H1 (cell line): ENCODE data around the gene TM9SF1. TPM values are rescaled to one million over a fixed set of nuclear protein-coding genes. Genes with fewer than 3 reads are reported as not detected.
"Not testable (repeated sequence)": the region's sequence is repeated elsewhere in the genome, so short reads cannot be mapped to it uniquely, and the experiment has no call there.

Source experiments
- CTCF ChIA-PET: fragments of 300-600 bp; sonication (Branson Sonifier 250); formaldehyde crosslinking; loops from one replicate; lab custom pipeline; 2021; ENCODE audit not compliant: partially characterized antibody; lab: Charles Lee
- POLR2A ChIA-PET: fragments of 300-600 bp; sonication (Branson Sonifier 250); formaldehyde crosslinking; loops from one replicate; lab custom pipeline; 2021; ENCODE audit warnings: inconsistent platforms; ENCODE audit not compliant: partially characterized antibody; lab: Charles Lee
- DNase-seq, 2 experiments: peaks; one replicate each; pipeline versions ENCODE4 v3.0.0 to v3.0.0-alpha.2; 2010 to 2022; ENCODE audit warnings: low spot score in 2 of 2, low read depth in 1 of 2, mixed read lengths in 1 of 2
- FAIRE-seq: peaks from 2 replicates; lab custom pipeline; 2011; peaks lifted over from hg19 to GRCh38; lab: Jason Lieb, UNC
- H2AFZ ChIP-seq: 2 replicates; pipeline ENCODE4 v1.8.1; 2012; ENCODE audit warnings: low read length, inconsistent platforms
- H2AK5ac ChIP-seq: 2 replicates; pipeline ENCODE4 v1.6.1; 2013; ENCODE audit warnings: low read depth, low read length
- H2BK120ac ChIP-seq: replicated peaks from 2 replicates; pipeline ENCODE3; 2013; ENCODE audit warnings: low read depth, low read length, inconsistent platforms
- H2BK12ac ChIP-seq: 2 replicates; pipeline ENCODE4 v1.6.1; 2013; ENCODE audit warnings: low read depth, low read length
- H2BK15ac ChIP-seq: 2 replicates; pipeline ENCODE4 v1.6.1; 2013; ENCODE audit warnings: low read length
- H2BK20ac ChIP-seq: 2 replicates; pipeline ENCODE4 v1.6.1; 2013; ENCODE audit warnings: low read length
- H2BK5ac ChIP-seq: 2 replicates; pipeline ENCODE4 v1.6.1; 2013; ENCODE audit warnings: low read depth, low read length
- H3K14ac ChIP-seq: 2 replicates; pipeline ENCODE4 v1.6.1; 2013; ENCODE audit warnings: inconsistent platforms; ENCODE audit not compliant: insufficient read length
- H3K18ac ChIP-seq: 2 replicates; pipeline ENCODE4 v1.6.1; 2013; ENCODE audit warnings: low read length; ENCODE audit errors: extremely low read depth
- H3K23ac ChIP-seq: 2 replicates; pipeline ENCODE4 v1.6.1; 2013; ENCODE audit warnings: inconsistent platforms; ENCODE audit not compliant: insufficient read length
- H3K23me2 ChIP-seq: 2 replicates; pipeline ENCODE4 v1.6.1; 2013; ENCODE audit warnings: low read depth, low read length
- H3K27ac ChIP-seq: 2 replicates; pipeline ENCODE4 v1.6.1; 2011; ENCODE audit warnings: low read depth, low read length, inconsistent platforms
- H3K27me3 ChIP-seq, 4 experiments: replicated peaks in 1 of 4; 1 replicate in 1 of 4; 2 replicates in 3 of 4; pipeline versions ENCODE4 v1.6.1 to v1.8.1; 2011 to 2013; ENCODE audit warnings: low read length in 3 of 4, mild to moderate bottlenecking in 3 of 4, inconsistent platforms in 2 of 4, mixed read lengths in 2 of 4, moderate library complexity in 1 of 4; ENCODE audit not compliant: control insufficient read depth in 3 of 4, insufficient read depth in 3 of 4; ENCODE audit errors: extremely low read depth in 1 of 4
- H3K36me3 ChIP-seq, 4 experiments: 2 replicates each; pipeline versions ENCODE4 v1.6.1 to v1.8.1; 2011 to 2013; ENCODE audit warnings: mild to moderate bottlenecking in 4 of 4, low read length in 3 of 4, moderate library complexity in 2 of 4, control low read depth in 1 of 4, inconsistent platforms in 1 of 4; ENCODE audit not compliant: insufficient read depth in 4 of 4, control insufficient read depth in 2 of 4
- H3K4ac ChIP-seq: replicated peaks from 2 replicates; pipeline ENCODE3; 2013; ENCODE audit warnings: low read length, low read depth, mixed read lengths, inconsistent platforms; ENCODE audit not compliant: insufficient read length
- H3K4me1 ChIP-seq, 4 experiments: replicated peaks in 1 of 4; 1 replicate in 1 of 4; 2 replicates in 3 of 4; pipeline versions ENCODE4 v1.6.1 to v1.8.1; 2011 to 2013; ENCODE audit warnings: low read length in 3 of 4, inconsistent platforms in 2 of 4, mixed read lengths in 1 of 4; ENCODE audit not compliant: insufficient read depth in 4 of 4, control insufficient read depth in 3 of 4
- H3K4me2 ChIP-seq, 2 experiments: 2 replicates each; pipeline versions ENCODE4 v1.6.1 to v1.8.1; 2011 to 2013; ENCODE audit warnings: low read depth in 2 of 2, low read length in 2 of 2, control low read depth in 1 of 2, inconsistent platforms in 1 of 2, mild to moderate bottlenecking in 1 of 2; ENCODE audit not compliant: insufficient read depth in 1 of 2
- H3K4me3 ChIP-seq, 4 experiments: fragments of 200-600, 300-600 bp in 1 of 4; sonication (generic), shearing (Covaris generic), sonication (Bioruptor Twin) in 1 of 4; 2 replicates each; pipeline versions ENCODE4 v1.5.1 to v1.8.1; 2011 to 2016; ENCODE audit warnings: low read length in 4 of 4, low read depth in 3 of 4, control low read depth in 2 of 4, inconsistent platforms in 2 of 4, mild to moderate bottlenecking in 2 of 4, mixed read lengths in 1 of 4, moderate library complexity in 1 of 4; ENCODE audit not compliant: insufficient read depth in 2 of 4; ENCODE audit errors: extremely low read depth in 1 of 4
- H3K56ac ChIP-seq: replicated peaks from 2 replicates; pipeline ENCODE3; 2013; ENCODE audit warnings: low read depth, mild to moderate bottlenecking, mixed read lengths, low read length, inconsistent platforms; ENCODE audit not compliant: insufficient read length
- H3K79me1 ChIP-seq: 2 replicates; pipeline ENCODE4 v1.6.1; 2013; ENCODE audit warnings: low read depth, low read length, control low read depth
- H3K79me2 ChIP-seq, 2 experiments: 2 replicates each; pipeline versions ENCODE4 v1.6.1 to v1.8.1; 2012 to 2013; ENCODE audit warnings: low read length in 2 of 2, mild to moderate bottlenecking in 2 of 2, inconsistent platforms in 1 of 2; ENCODE audit not compliant: insufficient read depth in 2 of 2, control insufficient read depth in 1 of 2
- H3K9ac ChIP-seq, 4 experiments: replicated peaks in 1 of 4; 1 replicate in 1 of 4; 2 replicates in 3 of 4; pipeline versions ENCODE4 v1.6.1 to v1.8.1; 2011 to 2013; ENCODE audit warnings: low read depth in 3 of 4, low read length in 3 of 4, control low read depth in 2 of 4, mild to moderate bottlenecking in 2 of 4, moderate library complexity in 2 of 4, inconsistent platforms in 1 of 4; ENCODE audit errors: extremely low read depth in 1 of 4
- H3K9me3 ChIP-seq, 2 experiments: 2 replicates each; pipeline versions ENCODE4 v1.6.1 to v1.8.1; 2012 to 2013; ENCODE audit warnings: mild to moderate bottlenecking in 2 of 2, moderate library complexity in 2 of 2, control low read depth in 1 of 2, inconsistent platforms in 1 of 2, low read depth in 1 of 2, low read length in 1 of 2, mixed read lengths in 1 of 2; ENCODE audit not compliant: insufficient read depth in 2 of 2
- H4K20me1 ChIP-seq, 2 experiments: replicated peaks in 1 of 2; 2 replicates each; pipeline versions ENCODE3 to v1.8.1; 2011 to 2013; ENCODE audit warnings: inconsistent platforms in 2 of 2, low read length in 2 of 2, mild to moderate bottlenecking in 1 of 2; ENCODE audit not compliant: insufficient read depth in 2 of 2, control insufficient read depth in 1 of 2
- H4K5ac ChIP-seq: 2 replicates; pipeline ENCODE4 v1.6.1; 2013; ENCODE audit warnings: low read length, low read depth, mixed read lengths, inconsistent platforms; ENCODE audit not compliant: insufficient read length
- H4K8ac ChIP-seq: 2 replicates; pipeline ENCODE4 v1.8.0; 2013; ENCODE audit warnings: mild to moderate bottlenecking, moderate library complexity, low read length, inconsistent platforms; ENCODE audit not compliant: insufficient read depth; ENCODE audit errors: extremely low read depth
- H4K91ac ChIP-seq: replicated peaks from 2 replicates; pipeline ENCODE3; 2013; ENCODE audit warnings: low read length, mixed read lengths, inconsistent platforms; ENCODE audit not compliant: insufficient read length
- WGBS, 2 experiments: shearing (Covaris generic) in 1 of 2; methylation state at CpG; one replicate each; pipeline versions ENCODE4 v1.1.6 to v1.1.7; 2013 to 2015; ENCODE audit warnings: low lambda C conversion rate in 2 of 2, mixed read lengths in 2 of 2, inconsistent platforms in 1 of 2, low coverage in 1 of 2, missing lambda C conversion rate in 1 of 2; ENCODE audit not compliant: insufficient replicate concordance in 2 of 2, insufficient coverage in 1 of 2, insufficient read length in 1 of 2; ENCODE audit errors: extremely low coverage in 1 of 2, missing lambda C conversion rate in 1 of 2; 5-methylcytosine and 5-hydroxymethylcytosine counted together
- polyA plus RNA-seq, 7 experiments: library from polyadenylated mRNA; depleted of rRNA in 3 of 7; stranded (reverse) in 5 of 7; unstranded in 2 of 7; fragments of >200 nt in 5 of 7; fragments of 200-250 nt in 2 of 7; gene quantifications; 1 replicate in 5 of 7; 2 replicates in 1 of 7; 4 replicates in 1 of 7; pipeline versions ENCODE4 v1.2.1 to v1.2.3, GENCODE V29; 2011 to 2013; ENCODE audit warnings: missing spikeins in 2 of 7, mixed read lengths in 2 of 7
- total RNA-seq: library from RNA; stranded (reverse); fragmentation: NEBNext Ultra II Directional; extraction: Animal tissue kit (Norgen Biotek cat#: 25700); gene quantifications from 2 replicates; pipeline ENCODE4 v1.2.1, GENCODE V29; 2021

Gene TM9SF1
- total and polyA plus RNA-seq, 2 of the 8 experiments (the other 6 are each of a cell fraction or from before 2014, with no cell fraction given) = 22.2 to 29.2 TPM

GRCh38 chr14:24203249-24203886 lies 8.1 kb upstream of the TM9SF1 start:
- not testable (repeated sequence) for H2BK20ac ChIP-seq, H3K27me3 ChIP-seq, DNase-seq, H3K23me2 ChIP-seq, H3K4me1 ChIP-seq, H3K79me1 ChIP-seq, H4K20me1 ChIP-seq, H3K18ac ChIP-seq, FAIRE-seq, H4K91ac ChIP-seq, H3K23ac ChIP-seq, H4K8ac ChIP-seq, H3K9me3 ChIP-seq, H2AFZ ChIP-seq, H2BK15ac ChIP-seq, H3K56ac ChIP-seq, H3K14ac ChIP-seq, H3K79me2 ChIP-seq
- peak overlapping the region; percentile 89; the same call in 1 of the 2 replicates for H2BK5ac ChIP-seq
- H4K5ac ChIP-seq = peak overlapping the region; percentile 50
- H3K4me3 ChIP-seq = peak overlapping the region in 1 of 4 experiments; percentile 36; a peak in 2 of 8 replicates
- peak overlapping the region in 1 of 4 experiments; percentile 32; a peak in 1 of 7 replicates for H3K9ac ChIP-seq
- 88% methylated on average over 16 of the region's 16 CpGs; no CpG with 5 or more reads in 1 of the 2 experiments for WGBS, 2 experiments
- peak overlapping the region; percentile 86 for H2BK120ac ChIP-seq
- H3K27ac ChIP-seq = peak overlapping the region; percentile 63; the same call in 1 of the 2 replicates
- peak overlapping the region; percentile 88; the same call in 1 of the 2 replicates for H2BK12ac ChIP-seq
- H3K4ac ChIP-seq = peak overlapping the region; percentile 74
- POLR2A ChIA-PET = interaction anchor here (0.7 to 5.0 kb wide), 9 partner anchors 8 to 102 kb away, joined by 3 to 24 read pairs (median 6); partner anchors contain the start of genes CHMP4A, IPO4, MDP1 and REC8
- H2AK5ac ChIP-seq = 0 out of 2 replicates have a peak overlapping the region, but pooled peaks have one; percentile 33
- peak overlapping the region; percentile 45 to 48; a peak in 2 of 4 replicates for H3K4me2 ChIP-seq
- peaks cover 9 to 39% (median 25%) of the 10 kb centered on the region in 4 experiments; a peak in 7 of 8 replicates for H3K36me3 ChIP-seq
- CTCF ChIA-PET = interaction anchor here (1.0 to 2.3 kb wide), 2 partner anchors 11 to 14 kb away, joined by 3 to 9 read pairs; partner anchors contain the start of gene CHMP4A
